ACC112 (cell line): ENCODE measurements around the gene SPACA6.
"Not testable (repeated sequence)": the region's sequence is repeated elsewhere in the genome, so short reads cannot be mapped to it uniquely, and the experiment has no call there.

Experiments
- H2AFZ ChIP-seq: fragments of 200-600 bp; sonication (generic); one replicate; pipeline ENCODE4 v1.6.0; 2017; ENCODE audit warnings: antibody characterized with exemption, low read length; ENCODE audit not compliant: unreplicated experiment
- H3K27ac ChIP-seq: fragments of 200-600 bp; sonication (generic); 2 replicates; pipeline ENCODE4 v1.5.1; 2014; ENCODE audit warnings: low read depth, mild to moderate bottlenecking, antibody characterized with exemption, low read length, moderate library complexity
- H3K27me3 ChIP-seq: fragments of 200-600 bp; sonication (generic); 2 replicates; pipeline ENCODE4 v1.6.1; 2014; ENCODE audit warnings: mild to moderate bottlenecking, antibody characterized with exemption, low read length, moderate library complexity, mixed read lengths; ENCODE audit not compliant: insufficient read depth
- H3K36me3 ChIP-seq: fragments of 200-600 bp; sonication (generic); 2 replicates; pipeline ENCODE4 v1.6.1; 2016; ENCODE audit warnings: mild to moderate bottlenecking, antibody characterized with exemption, low read length, moderate library complexity, mixed read lengths; ENCODE audit not compliant: insufficient read depth
- H3K4me1 ChIP-seq: fragments of 200-600 bp; sonication (generic); one replicate; pipeline ENCODE4 v1.6.1; 2016; ENCODE audit warnings: low read length, mixed read lengths; ENCODE audit not compliant: insufficient read depth, unreplicated experiment, control insufficient read depth
- H3K4me3 ChIP-seq: fragments of 200-600 bp; sonication (generic); 2 replicates; pipeline ENCODE4 v1.5.1; 2014; ENCODE audit warnings: mild to moderate bottlenecking, low read depth, low read length
- H3K79me2 ChIP-seq: fragments of 200-600 bp; sonication (generic); one replicate; pipeline ENCODE4 v1.6.0; 2016; ENCODE audit warnings: low read length; ENCODE audit not compliant: control insufficient read depth, unreplicated experiment, insufficient read depth

SPACA6 gene

GRCh38 chr19:51664131-51664530 lies 29.0 kb upstream of the SPACA6 start:
- Histone ChIP-seq H3K27ac (no peak overlapping the region), H3K4me3 (no peak overlapping the region), H3K27me3 (peaks cover 11% of the 10 kb centered on the region; the same call in 1 of the 2 replicates), H3K4me1 (no peaks in the 10 kb centered on the region), H3K79me2 (no peaks in the 10 kb centered on the region), H3K36me3 (no peaks in the 10 kb centered on the region), H2AFZ (no peak overlapping the region)

DNA sequence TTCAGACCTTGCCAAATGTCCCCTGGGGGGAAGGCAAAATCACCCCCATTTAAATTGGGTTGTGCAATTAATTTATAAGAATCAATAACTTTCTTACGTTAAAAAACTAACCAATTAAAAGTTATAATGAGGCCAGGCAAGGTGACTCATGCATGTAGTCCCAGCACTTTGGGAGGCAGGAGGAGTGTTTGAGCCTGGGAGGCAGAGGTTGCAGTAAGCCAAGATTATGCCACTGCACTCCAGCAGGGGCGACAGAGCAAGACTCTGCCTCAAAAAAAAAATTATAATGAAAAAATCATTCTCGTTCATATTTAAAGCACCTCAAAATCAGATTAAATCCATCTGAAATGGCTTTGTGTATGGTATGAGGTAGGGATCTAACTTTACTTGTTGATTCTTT lies 28.1 kb upstream of the SPACA6 start:
- no peaks in the 10 kb centered on the region for H3K79me2 ChIP-seq
- H2AFZ ChIP-seq, result no peak overlapping the region
- H3K4me3 ChIP-seq, result no peak overlapping the region
- H3K27ac ChIP-seq, result no peak overlapping the region
- H3K27me3 ChIP-seq, result peaks cover 11% of the 10 kb centered on the region; the same call in 1 of the 2 replicates
- no peaks in the 10 kb centered on the region for H3K36me3 ChIP-seq
- no peaks in the 10 kb centered on the region for H3K4me1 ChIP-seq

GRCh38 chr19:51668216-51668615 lies 24.9 kb upstream of the SPACA6 start:
- no peak overlapping the region for H2AFZ ChIP-seq
- peaks cover 11% of the 10 kb centered on the region; the same call in 1 of the 2 replicates for H3K27me3 ChIP-seq
- H3K36me3 ChIP-seq, result no peaks in the 10 kb centered on the region
- H3K27ac ChIP-seq, result no peak overlapping the region
- H3K79me2 ChIP-seq, result no peaks in the 10 kb centered on the region
- no peaks in the 10 kb centered on the region for H3K4me1 ChIP-seq
- no peak overlapping the region for H3K4me3 ChIP-seq

DNA sequence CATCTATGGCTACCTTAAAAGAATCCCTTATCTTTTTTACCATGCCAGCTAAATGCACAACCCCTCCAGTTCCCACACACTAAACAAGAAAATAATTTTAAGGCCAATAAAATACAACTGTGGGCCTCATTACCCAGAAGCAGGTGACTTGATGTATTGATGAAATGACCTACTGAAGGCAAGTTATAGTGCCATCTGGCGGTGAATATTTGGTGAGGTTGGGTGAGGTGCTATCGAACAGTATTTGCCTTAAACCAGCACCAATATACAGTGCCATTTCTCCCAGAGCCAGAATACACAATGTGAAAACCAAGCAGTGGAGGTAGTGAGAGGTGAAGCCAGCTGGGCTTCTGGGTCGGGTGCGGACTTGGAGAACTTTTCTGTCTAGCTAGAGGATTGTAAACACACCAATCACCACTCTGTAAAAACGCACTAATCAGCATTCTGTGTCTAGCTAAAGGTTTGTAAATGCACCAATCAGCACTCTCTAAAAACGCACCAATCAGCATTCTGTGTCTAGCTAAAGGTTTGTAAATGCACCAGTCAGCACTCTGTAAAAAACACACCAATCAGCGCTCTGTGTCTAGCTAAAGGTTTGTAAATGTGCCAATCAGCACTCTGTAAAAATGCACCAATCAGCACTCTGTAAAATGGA lies 17.1 kb upstream of the SPACA6 start:
- H2AFZ ChIP-seq, H3K79me2 ChIP-seq, H3K36me3 ChIP-seq, H3K4me3 ChIP-seq, H3K4me1 ChIP-seq, H3K27ac ChIP-seq: not testable (repeated sequence)
- peaks cover 13% of the 10 kb centered on the region; the same call in 1 of the 2 replicates for H3K27me3 ChIP-seq

DNA sequence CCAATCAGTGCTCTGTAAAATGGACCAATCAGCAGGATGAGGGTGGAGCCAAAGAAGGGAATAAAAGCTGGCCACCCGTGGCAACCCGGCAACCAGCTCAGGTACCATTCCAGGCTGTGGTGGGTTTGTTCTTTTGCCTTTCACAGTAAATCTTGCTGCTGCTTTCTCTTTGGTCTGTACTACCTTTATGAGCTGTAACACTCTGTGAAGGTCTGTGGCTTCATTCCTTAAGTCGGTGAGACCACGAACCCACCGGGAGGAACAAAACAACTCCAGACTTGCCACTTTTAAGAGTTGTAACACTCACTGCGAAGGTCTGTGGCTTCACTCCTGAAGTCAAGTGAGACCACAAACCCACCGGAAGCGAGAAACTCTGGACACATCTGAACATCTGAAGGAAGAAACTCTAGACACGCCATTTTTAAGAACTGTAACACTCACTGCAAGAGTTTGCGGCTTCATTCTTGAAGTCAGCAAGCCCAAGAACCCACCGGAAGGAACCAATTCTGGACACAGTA lies 16.5 kb upstream of the SPACA6 start:
- no peaks in the 10 kb centered on the region for H3K79me2 ChIP-seq
- peaks cover 13% of the 10 kb centered on the region; the same call in 1 of the 2 replicates for H3K27me3 ChIP-seq
- H2AFZ ChIP-seq, result no peak overlapping the region
- H3K36me3 ChIP-seq, result no peaks in the 10 kb centered on the region
- H3K27ac ChIP-seq, result no peak overlapping the region
- H3K4me3 ChIP-seq, result no peak overlapping the region
- no peaks in the 10 kb centered on the region for H3K4me1 ChIP-seq

- no peaks in the 10 kb centered on the region for H3K79me2 ChIP-seq
- H3K27ac ChIP-seq, result no peak overlapping the region
- H3K4me3 ChIP-seq, result no peak overlapping the region
- H2AFZ ChIP-seq, result no peak overlapping the region
- no peaks in the 10 kb centered on the region for H3K4me1 ChIP-seq
- peaks cover 13% of the 10 kb centered on the region; the same call in 1 of the 2 replicates for H3K27me3 ChIP-seq
- H3K36me3 ChIP-seq, result no peaks in the 10 kb centered on the region
These were observed 12.7 kb upstream of the SPACA6 start for GRCh38 chr19:51680474-51680873.

- peaks cover 8% of the 10 kb centered on the region for H3K4me1 ChIP-seq
- H3K4me3 ChIP-seq, result no peak overlapping the region
- H3K27ac ChIP-seq, result no peak overlapping the region
- H3K27me3 ChIP-seq, result peaks cover 13% of the 10 kb centered on the region; the same call in 1 of the 2 replicates
- peaks cover 6% of the 10 kb centered on the region for H3K79me2 ChIP-seq
- no peak overlapping the region for H2AFZ ChIP-seq
- H3K36me3 ChIP-seq, result no peaks in the 10 kb centered on the region
These were observed 11.7 kb upstream of the SPACA6 start for GRCh38 chr19:51681286-51681941.

DNA sequence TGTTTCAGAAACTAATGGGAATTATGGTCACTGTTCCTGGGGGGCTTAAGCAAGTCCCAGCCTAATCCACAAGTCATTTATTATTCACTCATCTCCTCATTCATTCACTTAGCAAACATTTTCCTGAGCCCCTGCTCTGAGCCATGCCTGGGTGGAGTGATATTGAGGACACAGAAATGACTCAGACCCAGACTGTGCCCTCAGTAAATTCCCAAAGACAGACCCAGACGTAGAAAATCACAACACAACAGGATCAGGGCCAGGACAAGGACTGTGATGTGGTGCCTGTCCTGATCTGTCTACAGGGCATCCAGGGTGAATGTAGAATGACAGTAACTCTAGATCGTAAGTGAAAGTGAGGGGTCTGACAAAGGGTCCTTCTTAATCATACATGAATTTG lies 7.0 kb upstream of the SPACA6 start:
- no peak overlapping the region for H3K4me3 ChIP-seq
- no peaks in the 10 kb centered on the region for H3K27me3 ChIP-seq
- no peak overlapping the region for H2AFZ ChIP-seq
- peaks cover 33% of the 10 kb centered on the region for H3K79me2 ChIP-seq
- peaks cover 20% of the 10 kb centered on the region for H3K4me1 ChIP-seq
- H3K27ac ChIP-seq, result peak overlapping the region; percentile 8; the same call in 1 of the 2 replicates
- no peaks in the 10 kb centered on the region for H3K36me3 ChIP-seq

GRCh38 chr19:51687791-51688670 lies 5.1 kb upstream of the SPACA6 start:
- Histone ChIP-seq H3K27me3 (no peaks in the 10 kb centered on the region), H3K27ac (peak overlapping the region; percentile 91), H3K4me3 (peak overlapping the region; percentile 93), H2AFZ (no peak overlapping the region), H3K79me2 (peaks cover 51% of the 10 kb centered on the region), H3K36me3 (no peaks in the 10 kb centered on the region), H3K4me1 (peaks cover 26% of the 10 kb centered on the region)
